ENCODE results near the gene MAMLD1. TPM values are rescaled to one million over a fixed set of nuclear protein-coding genes. Genes with fewer than 3 reads are reported as not detected.

The MAMLD1 gene
- total and polyA plus RNA-seq, 4 donors = 0.59 to 1.1 (median 0.76) TPM

DNA sequence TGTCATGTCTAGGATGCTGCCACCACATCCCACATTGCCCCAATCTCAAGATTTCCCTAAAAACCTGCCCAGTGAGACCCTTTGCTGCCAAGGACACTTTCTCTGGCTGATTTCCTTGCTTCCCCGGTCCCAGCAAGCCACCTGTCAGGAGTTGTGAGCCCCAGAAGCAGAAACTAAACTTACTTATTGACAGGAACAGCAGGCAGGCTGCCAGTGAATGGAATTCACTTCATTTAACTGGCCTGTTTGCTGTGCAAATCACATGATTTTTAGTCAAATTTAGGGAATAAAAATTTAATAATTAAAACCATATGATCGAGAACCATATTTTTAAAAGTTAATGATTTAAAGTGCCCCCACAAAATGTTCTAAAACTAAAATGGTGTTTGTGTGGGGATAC lies 48.5 kb downstream of the MAMLD1 start:
- H3K27me3 ChIP-seq (ENCODE audit: control insufficient read depth in 4 of 4, insufficient read depth in 4 of 4, low read length in 3 of 4) = no peaks in the 10 kb centered on the region
- H3K9ac ChIP-seq (ENCODE audit: low read depth in 1 of 2, low read length in 2 of 2) = no peak overlapping the region
- H3K4me1 ChIP-seq (ENCODE audit: control insufficient read depth in 4 of 4, insufficient read depth in 4 of 4, low read length in 3 of 4) = no peaks in the 10 kb centered on the region
- H3K27ac ChIP-seq (ENCODE audit: low read depth in 1 of 2, low read length in 2 of 2) = no peak overlapping the region
- TF ChIP-seq TAF1 (conservative IDR thresholded peaks at IDR 0.05) (no peak), GABPA (IDR thresholded peaks at IDR 0.05 in 1 of 2, conservative IDR thresholded peaks at IDR 0.05 in 1 of 2) (no peak), FOXA2 (IDR thresholded peaks at IDR 0.05) (no peak), EGR1 (IDR thresholded peaks at IDR 0.05; ENCODE audit: low read depth in 2 of 2) (no peak), RAD21 (IDR thresholded peaks at IDR 0.05) (no peak), NR2F2 (IDR thresholded peaks at IDR 0.05) (no peak), JUND (IDR thresholded peaks at IDR 0.05) (no peak), SP1 (IDR thresholded peaks at IDR 0.05) (no peak), HNF4G (IDR thresholded peaks at IDR 0.05) (no peak), YY1 (IDR thresholded peaks at IDR 0.05) (no peak), FOXA1 (IDR thresholded peaks at IDR 0.05) (no peak)
- TF ChIP-seq, protein P1, sequence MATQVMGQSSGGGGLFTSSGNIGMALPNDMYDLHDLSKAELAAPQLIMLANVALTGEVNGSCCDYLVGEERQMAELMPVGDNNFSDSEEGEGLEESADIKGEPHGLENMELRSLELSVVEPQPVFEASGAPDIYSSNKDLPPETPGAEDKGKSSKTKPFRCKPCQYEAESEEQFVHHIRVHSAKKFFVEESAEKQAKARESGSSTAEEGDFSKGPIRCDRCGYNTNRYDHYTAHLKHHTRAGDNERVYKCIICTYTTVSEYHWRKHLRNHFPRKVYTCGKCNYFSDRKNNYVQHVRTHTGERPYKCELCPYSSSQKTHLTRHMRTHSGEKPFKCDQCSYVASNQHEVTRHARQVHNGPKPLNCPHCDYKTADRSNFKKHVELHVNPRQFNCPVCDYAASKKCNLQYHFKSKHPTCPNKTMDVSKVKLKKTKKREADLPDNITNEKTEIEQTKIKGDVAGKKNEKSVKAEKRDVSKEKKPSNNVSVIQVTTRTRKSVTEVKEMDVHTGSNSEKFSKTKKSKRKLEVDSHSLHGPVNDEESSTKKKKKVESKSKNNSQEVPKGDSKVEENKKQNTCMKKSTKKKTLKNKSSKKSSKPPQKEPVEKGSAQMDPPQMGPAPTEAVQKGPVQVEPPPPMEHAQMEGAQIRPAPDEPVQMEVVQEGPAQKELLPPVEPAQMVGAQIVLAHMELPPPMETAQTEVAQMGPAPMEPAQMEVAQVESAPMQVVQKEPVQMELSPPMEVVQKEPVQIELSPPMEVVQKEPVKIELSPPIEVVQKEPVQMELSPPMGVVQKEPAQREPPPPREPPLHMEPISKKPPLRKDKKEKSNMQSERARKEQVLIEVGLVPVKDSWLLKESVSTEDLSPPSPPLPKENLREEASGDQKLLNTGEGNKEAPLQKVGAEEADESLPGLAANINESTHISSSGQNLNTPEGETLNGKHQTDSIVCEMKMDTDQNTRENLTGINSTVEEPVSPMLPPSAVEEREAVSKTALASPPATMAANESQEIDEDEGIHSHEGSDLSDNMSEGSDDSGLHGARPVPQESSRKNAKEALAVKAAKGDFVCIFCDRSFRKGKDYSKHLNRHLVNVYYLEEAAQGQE (IDR thresholded peaks at IDR 0.05) = no peak
- TF ChIP-seq, protein P2, sequence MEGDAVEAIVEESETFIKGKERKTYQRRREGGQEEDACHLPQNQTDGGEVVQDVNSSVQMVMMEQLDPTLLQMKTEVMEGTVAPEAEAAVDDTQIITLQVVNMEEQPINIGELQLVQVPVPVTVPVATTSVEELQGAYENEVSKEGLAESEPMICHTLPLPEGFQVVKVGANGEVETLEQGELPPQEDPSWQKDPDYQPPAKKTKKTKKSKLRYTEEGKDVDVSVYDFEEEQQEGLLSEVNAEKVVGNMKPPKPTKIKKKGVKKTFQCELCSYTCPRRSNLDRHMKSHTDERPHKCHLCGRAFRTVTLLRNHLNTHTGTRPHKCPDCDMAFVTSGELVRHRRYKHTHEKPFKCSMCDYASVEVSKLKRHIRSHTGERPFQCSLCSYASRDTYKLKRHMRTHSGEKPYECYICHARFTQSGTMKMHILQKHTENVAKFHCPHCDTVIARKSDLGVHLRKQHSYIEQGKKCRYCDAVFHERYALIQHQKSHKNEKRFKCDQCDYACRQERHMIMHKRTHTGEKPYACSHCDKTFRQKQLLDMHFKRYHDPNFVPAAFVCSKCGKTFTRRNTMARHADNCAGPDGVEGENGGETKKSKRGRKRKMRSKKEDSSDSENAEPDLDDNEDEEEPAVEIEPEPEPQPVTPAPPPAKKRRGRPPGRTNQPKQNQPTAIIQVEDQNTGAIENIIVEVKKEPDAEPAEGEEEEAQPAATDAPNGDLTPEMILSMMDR (IDR thresholded peaks at IDR 0.05; ENCODE audit: low read depth, low read length, missing input control) = no peak
- TF ChIP-seq, protein P3, sequence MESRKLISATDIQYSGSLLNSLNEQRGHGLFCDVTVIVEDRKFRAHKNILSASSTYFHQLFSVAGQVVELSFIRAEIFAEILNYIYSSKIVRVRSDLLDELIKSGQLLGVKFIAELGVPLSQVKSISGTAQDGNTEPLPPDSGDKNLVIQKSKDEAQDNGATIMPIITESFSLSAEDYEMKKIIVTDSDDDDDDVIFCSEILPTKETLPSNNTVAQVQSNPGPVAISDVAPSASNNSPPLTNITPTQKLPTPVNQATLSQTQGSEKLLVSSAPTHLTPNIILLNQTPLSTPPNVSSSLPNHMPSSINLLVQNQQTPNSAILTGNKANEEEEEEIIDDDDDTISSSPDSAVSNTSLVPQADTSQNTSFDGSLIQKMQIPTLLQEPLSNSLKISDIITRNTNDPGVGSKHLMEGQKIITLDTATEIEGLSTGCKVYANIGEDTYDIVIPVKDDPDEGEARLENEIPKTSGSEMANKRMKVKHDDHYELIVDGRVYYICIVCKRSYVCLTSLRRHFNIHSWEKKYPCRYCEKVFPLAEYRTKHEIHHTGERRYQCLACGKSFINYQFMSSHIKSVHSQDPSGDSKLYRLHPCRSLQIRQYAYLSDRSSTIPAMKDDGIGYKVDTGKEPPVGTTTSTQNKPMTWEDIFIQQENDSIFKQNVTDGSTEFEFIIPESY (IDR thresholded peaks at IDR 0.05) = no peak
- TF ChIP-seq, protein P4, sequence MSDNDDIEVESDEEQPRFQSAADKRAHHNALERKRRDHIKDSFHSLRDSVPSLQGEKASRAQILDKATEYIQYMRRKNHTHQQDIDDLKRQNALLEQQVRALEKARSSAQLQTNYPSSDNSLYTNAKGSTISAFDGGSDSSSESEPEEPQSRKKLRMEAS (IDR thresholded peaks at IDR 0.05) = no peak
- TF ChIP-seq, protein P5, sequence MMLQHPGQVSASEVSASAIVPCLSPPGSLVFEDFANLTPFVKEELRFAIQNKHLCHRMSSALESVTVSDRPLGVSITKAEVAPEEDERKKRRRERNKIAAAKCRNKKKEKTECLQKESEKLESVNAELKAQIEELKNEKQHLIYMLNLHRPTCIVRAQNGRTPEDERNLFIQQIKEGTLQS (IDR thresholded peaks at IDR 0.05) = no peak
- no peak for DNase-seq (ENCODE audit: low spot score)
- 74% methylated on average over 2 of the region's 2 CpGs for WGBS
- no peaks in the 10 kb centered on the region for H3K9me3 ChIP-seq (ENCODE audit: control insufficient read depth in 4 of 4, low read length in 3 of 4)
- no peak overlapping the region for H3K4me3 ChIP-seq (ENCODE audit: low read depth in 1 of 3, low read length in 3 of 3)
- H3K36me3 ChIP-seq (ENCODE audit: control insufficient read depth in 4 of 4, insufficient read depth in 3 of 4, low read depth in 1 of 4, low read length in 3 of 4) = no peaks in the 10 kb centered on the region

DNA sequence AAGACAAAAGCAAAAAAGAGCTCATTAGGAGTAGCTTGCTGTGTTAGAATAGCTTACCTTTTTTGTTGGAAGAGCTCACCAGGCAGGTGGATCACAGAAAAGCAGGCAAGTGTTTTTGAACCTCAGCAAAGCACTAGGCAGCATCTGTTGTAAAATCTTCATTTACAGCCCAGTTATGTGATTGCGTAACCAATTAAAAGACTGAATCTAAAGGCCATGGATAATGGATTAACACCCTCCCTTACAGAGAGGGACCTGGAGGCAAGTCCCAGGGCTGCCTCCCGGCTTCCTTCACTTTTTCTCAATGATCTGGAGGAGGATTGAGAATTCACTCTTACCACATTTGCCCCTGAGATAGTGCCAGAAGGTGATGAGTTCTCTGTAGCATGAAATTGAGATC lies 51.1 kb downstream of the MAMLD1 start:
- DNase-seq (ENCODE audit: low spot score) = no peak
- no peaks in the 10 kb centered on the region for H3K27me3 ChIP-seq (ENCODE audit: control insufficient read depth in 4 of 4, insufficient read depth in 4 of 4, low read length in 3 of 4)
- no peak overlapping the region for H3K27ac ChIP-seq (ENCODE audit: low read depth in 1 of 2, low read length in 2 of 2)
- WGBS = 97% methylated on average over 2 of the region's 2 CpGs
- H3K36me3 ChIP-seq (ENCODE audit: control insufficient read depth in 4 of 4, insufficient read depth in 3 of 4, low read depth in 1 of 4, low read length in 3 of 4) = no peaks in the 10 kb centered on the region
- no peaks in the 10 kb centered on the region for H3K9me3 ChIP-seq (ENCODE audit: control insufficient read depth in 4 of 4, low read length in 3 of 4)
- H3K9ac ChIP-seq (ENCODE audit: low read depth in 1 of 2, low read length in 2 of 2) = no peak overlapping the region
- H3K4me1 ChIP-seq (ENCODE audit: control insufficient read depth in 4 of 4, insufficient read depth in 4 of 4, low read length in 3 of 4) = no peaks in the 10 kb centered on the region
- no peak overlapping the region for H3K4me3 ChIP-seq (ENCODE audit: low read depth in 1 of 3, low read length in 3 of 3)
- TF ChIP-seq JUND (IDR thresholded peaks at IDR 0.05) = no peak
- TF ChIP-seq, protein P3 (IDR thresholded peaks at IDR 0.05) = no peak
- TF ChIP-seq RAD21 (IDR thresholded peaks at IDR 0.05) = no peak
- no peak for TF ChIP-seq SP1 (IDR thresholded peaks at IDR 0.05)
- TF ChIP-seq, protein P1 (IDR thresholded peaks at IDR 0.05) = no peak
- no peak for TF ChIP-seq NR2F2 (IDR thresholded peaks at IDR 0.05)
- TF ChIP-seq HNF4A (conservative IDR thresholded peaks at IDR 0.05) = no peak
- TF ChIP-seq YY1 (IDR thresholded peaks at IDR 0.05) = no peak
- TF ChIP-seq FOXA1 (IDR thresholded peaks at IDR 0.05) = no peak
- TF ChIP-seq FOXA2 (IDR thresholded peaks at IDR 0.05) = no peak
